PC-3 (cell line): ENCODE measurements around the gene NTRK1. TPM values are rescaled to one million over a fixed set of nuclear protein-coding genes. Genes with fewer than 3 reads are reported as not detected.

Experiments used
- ATAC-seq: fragments of 200-7000 bp; cut with Tn5 transposase; 2 replicates; pipeline ENCODE4 v1.9.1; 2020; ENCODE audit warnings: mild to moderate bottlenecking, moderate library complexity
- BruUV-seq: library from RNA; stranded (reverse); fragments of 400-500 nt; replicated peaks from 2 replicates; lab custom pipeline; 2021; lab: Mats Ljungman, UMichigan
- CTCF ChIA-PET: fragments of 300-600 bp; sonication (Branson Sonifier 250); formaldehyde crosslinking; loops from one replicate; lab custom pipeline; 2022; ENCODE audit warnings: antibody characterized with exemption; lab: Charles Lee
- POLR2A ChIA-PET: fragments of 300-600 bp; sonication (Branson Sonifier 250); formaldehyde crosslinking; loops from one replicate; lab custom pipeline; 2022; ENCODE audit warnings: antibody characterized with exemption; ENCODE audit not compliant: unreplicated experiment; lab: Charles Lee
- DNase-seq: peaks from one replicate; pipeline ENCODE4 v3.0.0-alpha.2; 2015
- H2AFZ ChIP-seq: fragments of 300-600 bp; sonication (generic); 2 replicates; pipeline ENCODE4 v1.6.0; 2016; ENCODE audit warnings: antibody characterized with exemption, low read length
- H3F3A ChIP-seq: fragments of 300-600 bp; sonication (generic); one replicate; pipeline ENCODE4 v1.6.0; 2017; ENCODE audit warnings: antibody characterized with exemption, low read length, control low read depth, mild to moderate bottlenecking; ENCODE audit not compliant: unreplicated experiment
- H3K27ac ChIP-seq: fragments of 300-600 bp; sonication (generic); 2 replicates; pipeline ENCODE4 v1.5.1; 2016; ENCODE audit warnings: mild to moderate bottlenecking, low read length
- H3K27me3 ChIP-seq: fragments of 300-600 bp; sonication (generic); 2 replicates; pipeline ENCODE4 v1.6.1; 2016; ENCODE audit warnings: low read length, mixed read lengths
- H3K36me3 ChIP-seq: fragments of 300-600 bp; sonication (generic); 2 replicates; pipeline ENCODE4 v1.6.1; 2016; ENCODE audit warnings: low read depth, mixed run types, low read length, mixed read lengths
- H3K4me1 ChIP-seq: fragments of 300-600 bp; sonication (generic); 2 replicates; pipeline ENCODE4 v1.5.1; 2016; ENCODE audit warnings: low read length; ENCODE audit not compliant: insufficient read depth
- H3K4me2 ChIP-seq: fragments of 300-600 bp; sonication (generic); 2 replicates; pipeline ENCODE4 v1.6.0; 2016; ENCODE audit warnings: low read length
- H3K4me3 ChIP-seq: fragments of 300-600 bp; sonication (generic); 2 replicates; pipeline ENCODE4 v1.5.1; 2016; ENCODE audit warnings: mild to moderate bottlenecking, low read length, mixed read lengths
- H3K79me2 ChIP-seq: fragments of 300-600 bp; sonication (generic); 2 replicates; pipeline ENCODE4 v1.6.1; 2017; ENCODE audit warnings: low read length, mixed read lengths
- H3K9ac ChIP-seq: fragments of 300-600 bp; sonication (generic); 2 replicates; pipeline ENCODE4 v1.6.0; 2016; ENCODE audit warnings: mild to moderate bottlenecking, low read length
- H3K9me2 ChIP-seq: fragments of 300-600 bp; sonication (generic); replicated peaks from 2 replicates; pipeline ENCODE4 v1.6.1; 2016; ENCODE audit warnings: mixed run types, low read length, mixed read lengths
- H3K9me3 ChIP-seq: fragments of 300-600 bp; sonication (generic); 2 replicates; pipeline ENCODE4 v1.6.1; 2016; ENCODE audit warnings: low read length, mixed read lengths
- H4K20me1 ChIP-seq: fragments of 300-600 bp; sonication (generic); 2 replicates; pipeline ENCODE4 v1.6.1; 2016; ENCODE audit warnings: low read length, mixed read lengths
- CTCF ChIP-seq: fragments of 300-600 bp; sonication (generic); conservative IDR thresholded peaks from 2 replicates; pipeline ENCODE4 v1.5.1; 2017; ENCODE audit warnings: antibody characterized with exemption, low read depth, mild to moderate bottlenecking, low read length
- EZH2 ChIP-seq: fragments of 300-600 bp; sonication (generic); IDR thresholded peaks from one replicate; pipeline ENCODE4 v1.6.1; 2017; ENCODE audit warnings: antibody characterized with exemption, mild to moderate bottlenecking, low read length; ENCODE audit not compliant: unreplicated experiment
- EZH2phosphoT487 ChIP-seq: fragments of 300-600 bp; sonication (generic); IDR thresholded peaks from 2 replicates; pipeline ENCODE4 v1.6.1; 2018; ENCODE audit warnings: mild to moderate bottlenecking, antibody characterized with exemption, low read length, borderline replicate concordance
- intact Hi-C: fragments of 100-400 bp; cut with micrococcal nuclease; formaldehyde crosslinking; loops from 2 replicates; pipeline ENCODE4 v1.9.0; 2023
- total RNA-seq: library from RNA; depleted of rRNA; stranded (reverse); fragments of >200 nt; gene quantifications from 2 replicates; pipeline ENCODE4 v1.2.3, GENCODE V29; 2014

The NTRK1 gene
- total RNA-seq, 1 experiment from 2014 or later: 0.15 TPM

GRCh38 chr1:156841295-156841855 is 19.3 kb upstream of the NTRK1 start:
- Histone ChIP-seq H3K27ac (no peak overlapping the region), H3F3A (no peaks in the 10 kb centered on the region), H3K4me1 (no peaks in the 10 kb centered on the region), H3K27me3 (no peaks in the 10 kb centered on the region), H3K4me2 (no peak overlapping the region), H3K9me3 (no peaks in the 10 kb centered on the region), H3K79me2 (no peaks in the 10 kb centered on the region), H4K20me1 (no peaks in the 10 kb centered on the region), H3K36me3 (no peaks in the 10 kb centered on the region), H3K9ac (no peak overlapping the region), H3K4me3 (no peak overlapping the region), H2AFZ (no peak overlapping the region), H3K9me2 (no peaks in the 10 kb centered on the region)
- no peak for DNase-seq
- ChIA-PET CTCF (interaction anchor here (0.5 to 0.6 kb wide), 2 partner anchors 49 to 389 kb away, joined by 4 to 13 read pairs; no protein-coding TSS in a partner anchor), POLR2A (no interaction called here)
- BruUV-seq: no TSS peak
- no peak for TF ChIP-seq EZH2phosphoT487
- TF ChIP-seq CTCF: no peak
- TF ChIP-seq EZH2: no peak
- ATAC-seq: no peak
- intact Hi-C loops: no loop called here

DNA sequence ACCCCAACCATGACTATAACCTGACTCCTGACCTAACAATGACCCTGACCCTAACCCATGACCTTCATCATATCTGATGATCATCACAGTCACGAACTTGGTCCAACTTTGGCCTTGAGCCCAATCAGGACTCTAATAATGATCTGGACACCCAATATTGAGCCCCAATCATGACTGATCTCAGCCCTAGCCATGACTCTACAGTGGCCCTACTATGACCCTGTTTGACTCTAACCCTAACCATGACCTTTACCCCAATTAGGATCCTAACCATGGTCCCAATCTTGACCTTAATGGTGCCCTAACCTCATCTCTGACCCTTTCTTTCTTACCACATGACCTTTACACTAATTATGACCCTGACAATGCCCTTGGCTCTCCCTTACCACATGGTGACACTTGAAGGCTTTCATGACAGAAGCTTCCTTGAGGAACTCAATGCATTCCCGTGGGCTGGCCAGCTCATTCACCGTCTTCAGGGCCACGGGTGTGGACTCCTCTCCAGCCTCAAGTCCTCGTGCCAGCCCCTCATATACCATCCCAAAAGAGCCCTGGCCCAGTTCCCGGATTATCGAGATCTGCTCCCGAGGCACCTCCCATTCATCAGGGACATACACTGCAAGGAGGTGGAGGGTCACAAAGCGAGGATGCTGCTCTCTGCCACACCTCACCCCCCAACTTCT is 17.9 kb upstream of the NTRK1 start:
- Histone ChIP-seq H3K27ac (no peak overlapping the region), H3K4me3 (no peak overlapping the region), H3K4me1 (no peaks in the 10 kb centered on the region), H3F3A (no peaks in the 10 kb centered on the region), H3K9me3 (no peaks in the 10 kb centered on the region), H4K20me1 (no peaks in the 10 kb centered on the region), H3K27me3 (no peaks in the 10 kb centered on the region), H3K4me2 (no peak overlapping the region), H3K9ac (no peak overlapping the region), H3K79me2 (no peaks in the 10 kb centered on the region), H3K9me2 (no peaks in the 10 kb centered on the region), H2AFZ (no peak overlapping the region), H3K36me3 (no peaks in the 10 kb centered on the region)
- DNase-seq: no peak
- intact Hi-C loops: no loop called here
- no peak for ATAC-seq
- ChIA-PET CTCF (no interaction called here), POLR2A (no interaction called here)
- no peak for TF ChIP-seq EZH2
- no peak for TF ChIP-seq CTCF
- TF ChIP-seq EZH2phosphoT487: no peak
- BruUV-seq: no TSS peak

GRCh38 chr1:156844102-156844501 is 16.6 kb upstream of the NTRK1 start:
- intact Hi-C loops: no loop called here
- H3K79me2 ChIP-seq: no peaks in the 10 kb centered on the region
- H3F3A ChIP-seq: no peaks in the 10 kb centered on the region
- no peaks in the 10 kb centered on the region for H3K9me3 ChIP-seq
- H3K36me3 ChIP-seq: no peaks in the 10 kb centered on the region
- no peak overlapping the region for H3K4me2 ChIP-seq
- H3K9me2 ChIP-seq: no peaks in the 10 kb centered on the region
- no peaks in the 10 kb centered on the region for H3K27me3 ChIP-seq
- no peak for ATAC-seq
- ChIA-PET CTCF (no interaction called here), POLR2A (no interaction called here)
- H4K20me1 ChIP-seq: no peaks in the 10 kb centered on the region
- H2AFZ ChIP-seq: no peak overlapping the region
- no peak for DNase-seq
- no peaks in the 10 kb centered on the region for H3K4me1 ChIP-seq
- H3K4me3 ChIP-seq: no peak overlapping the region
- BruUV-seq: no TSS peak
- H3K27ac ChIP-seq: no peak overlapping the region
- H3K9ac ChIP-seq: no peak overlapping the region
- no peak for TF ChIP-seq EZH2
- TF ChIP-seq CTCF: no peak
